Measurements from ENCODE around the gene SIRPA.

The SIRPA gene

GRCh38 chr20:1854246-1854645, 41.0 kb upstream of the SIRPA start:
- no peak overlapping the region for H3K27ac ChIP-seq (ENCODE audit: low read length)
- no peaks in the 10 kb centered on the region for H3K79me2 ChIP-seq (ENCODE audit: low read length)
- 0 out of 2 replicates have a peak, but pooled peaks cover 3% of the 10 kb centered on the region for H3K9me3 ChIP-seq (ENCODE audit: insufficient read depth, low read length)
- no peak overlapping the region for H3K4me2 ChIP-seq (ENCODE audit: low read length)
- peaks cover 64% of the 10 kb centered on the region for H3K27me3 ChIP-seq (ENCODE audit: low read depth, low read length)
- no peak overlapping the region for H3K9ac ChIP-seq (ENCODE audit: low read length)
- no peak for TF ChIP-seq EZH2phosphoT487 (IDR thresholded peaks at IDR 0.05; ENCODE audit: low read depth)
- H3K36me3 ChIP-seq (replicated peaks; ENCODE audit: low read depth, low read length): no peaks in the 10 kb centered on the region
- no peak overlapping the region for H2AFZ ChIP-seq (ENCODE audit: low read depth, low read length)
- H4K20me1 ChIP-seq (ENCODE audit: insufficient read depth, low read length): no peaks in the 10 kb centered on the region
- peaks cover 27% of the 10 kb centered on the region for H3K4me1 ChIP-seq (ENCODE audit: low read length)
- no peak overlapping the region for H3K4me3 ChIP-seq (ENCODE audit: low read length)

- H3K4me1 ChIP-seq (ENCODE audit: low read length): peaks cover 23% of the 10 kb centered on the region
- no peaks in the 10 kb centered on the region for H4K20me1 ChIP-seq (ENCODE audit: insufficient read depth, low read length)
- TF ChIP-seq CTCF (IDR thresholded peaks at IDR 0.05; ENCODE audit: low read depth, low read length) (no peak), EZH2phosphoT487 (IDR thresholded peaks at IDR 0.05; ENCODE audit: low read depth) (no peak)
- H3K36me3 ChIP-seq (replicated peaks; ENCODE audit: low read depth, low read length): no peaks in the 10 kb centered on the region
- H3K4me3 ChIP-seq (ENCODE audit: low read length): no peak overlapping the region
- no peaks in the 10 kb centered on the region for H3K79me2 ChIP-seq (ENCODE audit: low read length)
- peaks cover 72% of the 10 kb centered on the region for H3K27me3 ChIP-seq (ENCODE audit: low read depth, low read length)
- no peak overlapping the region for H2AFZ ChIP-seq (ENCODE audit: low read depth, low read length)
- 0 out of 2 replicates have a peak, but pooled peaks cover 3% of the 10 kb centered on the region for H3K9me3 ChIP-seq (ENCODE audit: insufficient read depth, low read length)
- H3K9ac ChIP-seq (ENCODE audit: low read length): no peak overlapping the region
- no peak overlapping the region for H3K4me2 ChIP-seq (ENCODE audit: low read length)
- H3K27ac ChIP-seq (ENCODE audit: low read length): no peak overlapping the region
Observed at GRCh38 chr20:1855109-1855508, 40.1 kb upstream of the SIRPA start.

GRCh38 chr20:1855690-1856089, 39.5 kb upstream of the SIRPA start:
- Histone ChIP-seq H4K20me1 (ENCODE audit: insufficient read depth, low read length) (no peaks in the 10 kb centered on the region), H3K79me2 (ENCODE audit: low read length) (no peaks in the 10 kb centered on the region), H3K9me3 (ENCODE audit: insufficient read depth, low read length) (0 out of 2 replicates have a peak, but pooled peaks cover 3% of the 10 kb centered on the region), H3K9ac (ENCODE audit: low read length) (no peak overlapping the region), H3K4me3 (ENCODE audit: low read length) (no peak overlapping the region), H3K27ac (ENCODE audit: low read length) (no peak overlapping the region), H3K36me3 (replicated peaks; ENCODE audit: low read depth, low read length) (no peaks in the 10 kb centered on the region), H3K4me2 (ENCODE audit: low read length) (no peak overlapping the region), H2AFZ (ENCODE audit: low read depth, low read length) (no peak overlapping the region), H3K27me3 (ENCODE audit: low read depth, low read length) (peaks cover 78% of the 10 kb centered on the region), H3K4me1 (ENCODE audit: low read length) (peaks cover 17% of the 10 kb centered on the region)
- TF ChIP-seq CTCF (IDR thresholded peaks at IDR 0.05; ENCODE audit: low read depth, low read length): no peak

GRCh38 chr20:1856424-1856823, 38.8 kb upstream of the SIRPA start:
- Histone ChIP-seq H3K9me3 (ENCODE audit: insufficient read depth, low read length) (0 out of 2 replicates have a peak, but pooled peaks cover 3% of the 10 kb centered on the region), H2AFZ (ENCODE audit: low read depth, low read length) (no peak overlapping the region), H3K4me1 (ENCODE audit: low read length) (peaks cover 10% of the 10 kb centered on the region), H3K27ac (ENCODE audit: low read length) (no peak overlapping the region), H3K4me3 (ENCODE audit: low read length) (no peak overlapping the region), H4K20me1 (ENCODE audit: insufficient read depth, low read length) (no peaks in the 10 kb centered on the region), H3K27me3 (ENCODE audit: low read depth, low read length) (peaks cover 84% of the 10 kb centered on the region), H3K4me2 (ENCODE audit: low read length) (no peak overlapping the region), H3K79me2 (ENCODE audit: low read length) (no peaks in the 10 kb centered on the region), H3K36me3 (replicated peaks; ENCODE audit: low read depth, low read length) (no peaks in the 10 kb centered on the region), H3K9ac (ENCODE audit: low read length) (no peak overlapping the region)
- no peak for TF ChIP-seq CTCF (IDR thresholded peaks at IDR 0.05; ENCODE audit: low read depth, low read length)
- TF ChIP-seq EZH2phosphoT487 (IDR thresholded peaks at IDR 0.05; ENCODE audit: low read depth): no peak

GRCh38 chr20:1857466-1857865, 37.7 kb upstream of the SIRPA start:
- H3K4me2 ChIP-seq (ENCODE audit: low read length): no peak overlapping the region
- H3K27ac ChIP-seq (ENCODE audit: low read length): no peak overlapping the region

More at GRCh38 chr20:1857466-1857865, 37.7 kb upstream of the SIRPA start:
- H4K20me1 ChIP-seq (ENCODE audit: insufficient read depth, low read length): no peaks in the 10 kb centered on the region
- no peak overlapping the region for H3K4me3 ChIP-seq (ENCODE audit: low read length)
- peaks cover 8% of the 10 kb centered on the region for H3K4me1 ChIP-seq (ENCODE audit: low read length)
- H2AFZ ChIP-seq (ENCODE audit: low read depth, low read length): no peak overlapping the region
- H3K36me3 ChIP-seq (replicated peaks; ENCODE audit: low read depth, low read length): no peaks in the 10 kb centered on the region
- H3K79me2 ChIP-seq (ENCODE audit: low read length): no peaks in the 10 kb centered on the region
- no peaks in the 10 kb centered on the region for H3K9me3 ChIP-seq (ENCODE audit: insufficient read depth, low read length)
- H3K9ac ChIP-seq (ENCODE audit: low read length): no peak overlapping the region
- TF ChIP-seq CTCF (IDR thresholded peaks at IDR 0.05; ENCODE audit: low read depth, low read length) (no peak), EZH2phosphoT487 (IDR thresholded peaks at IDR 0.05; ENCODE audit: low read depth) (no peak)
- peaks cover 85% of the 10 kb centered on the region for H3K27me3 ChIP-seq (ENCODE audit: low read depth, low read length)
